Measurements from ENCODE around the gene NSDHL.
"Not testable (repeated sequence)": the region's sequence is repeated elsewhere in the genome, so short reads cannot be mapped to it uniquely, and the experiment has no call there.

Gene NSDHL

DNA sequence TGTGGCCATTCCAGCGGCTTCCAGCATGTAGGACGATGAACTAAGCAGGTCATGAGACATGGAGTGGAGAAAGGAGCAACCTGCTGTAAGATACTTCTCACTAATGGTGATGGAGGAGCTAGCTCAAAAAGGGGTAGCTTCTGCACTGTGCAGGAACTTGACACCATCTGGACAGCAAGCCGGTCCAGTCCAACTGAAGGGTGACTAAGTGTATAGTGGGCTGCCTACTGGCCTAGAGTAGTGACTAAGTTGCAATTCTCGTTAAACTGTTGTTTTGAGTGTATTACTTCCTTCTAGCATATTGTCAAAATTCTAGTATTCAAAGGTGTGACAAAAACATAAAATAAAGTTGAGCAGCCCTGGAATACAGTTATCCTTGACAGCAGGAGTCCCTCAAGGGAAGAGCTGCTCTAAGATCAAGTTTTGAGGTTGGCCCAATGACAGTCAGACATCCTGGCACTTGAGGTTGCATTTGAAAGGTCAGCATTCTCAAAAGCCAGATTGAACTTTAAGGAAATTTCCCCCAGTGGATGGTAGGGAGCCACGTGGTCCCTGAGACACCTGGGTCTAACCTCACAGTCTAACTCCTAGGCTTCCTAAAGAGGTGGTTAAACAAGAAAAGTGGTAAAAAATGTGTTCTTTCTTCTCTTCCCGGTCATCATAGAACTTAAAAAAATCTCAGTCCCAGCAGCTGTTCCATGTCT lies 8.3 kb upstream of the NSDHL start:
- TF ChIP-seq JUND (IDR thresholded peaks at IDR 0.05; ENCODE audit: low read depth): no peak
- DNase-seq (ENCODE audit: low read depth in 1 of 2, low spot score in 1 of 2): no peak
- in situ Hi-C loops (cut with HindIII; ENCODE audit: low pct_unique_long_range_greater_than_20kb, low sequenced_read_pairs): no loop called here

DNA sequence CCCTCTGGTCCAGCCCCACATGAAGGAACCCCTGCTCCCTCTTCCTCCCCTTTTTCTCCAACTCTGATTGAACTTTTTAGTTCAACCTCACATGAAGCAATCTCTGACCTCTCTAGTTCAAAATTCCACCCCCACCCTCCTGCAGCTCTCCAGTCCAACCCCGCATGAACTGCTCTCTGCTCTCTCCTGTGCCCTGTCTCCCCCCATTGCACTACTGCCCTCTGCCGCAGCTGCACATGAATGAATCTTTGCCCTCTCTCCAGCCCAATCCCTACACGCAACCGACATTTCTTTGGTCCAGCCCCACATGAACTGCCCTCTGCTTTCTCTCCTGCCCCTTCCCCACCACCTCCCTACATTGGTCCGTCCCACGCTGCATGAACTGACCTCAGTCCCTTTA lies 7.2 kb upstream of the NSDHL start:
- in situ Hi-C loops (cut with HindIII; ENCODE audit: low pct_unique_long_range_greater_than_20kb, low sequenced_read_pairs): no loop called here
- no peak for TF ChIP-seq JUND (IDR thresholded peaks at IDR 0.05; ENCODE audit: low read depth)
- no peak for DNase-seq (ENCODE audit: low read depth in 1 of 2, low spot score in 1 of 2)

DNA sequence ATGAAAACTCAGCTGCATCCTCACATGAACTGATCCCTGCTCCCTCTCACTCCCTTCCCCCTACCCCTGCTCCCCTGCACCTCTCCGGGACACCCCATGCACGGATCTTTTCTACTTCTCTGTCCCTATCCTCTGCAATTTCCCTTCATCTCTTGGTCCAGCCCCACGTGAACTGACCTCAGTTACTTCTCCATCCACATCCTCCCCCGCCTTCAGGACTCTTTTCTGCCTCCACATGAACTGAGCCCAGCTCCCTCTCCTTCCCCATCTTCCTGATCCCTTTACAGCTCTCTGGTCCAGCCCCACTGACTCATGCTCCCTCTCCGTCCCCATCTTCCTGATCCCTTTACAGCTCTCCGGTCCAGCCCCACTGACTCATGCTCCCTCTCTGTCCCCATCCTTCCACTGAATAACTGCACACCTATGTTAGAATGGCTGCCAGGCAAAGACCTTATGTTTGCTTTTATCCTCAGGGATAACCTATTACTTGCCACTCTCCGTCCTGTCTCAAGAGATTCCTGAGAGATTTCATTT lies 6.0 kb upstream of the NSDHL start:
- TF ChIP-seq JUND (IDR thresholded peaks at IDR 0.05; ENCODE audit: low read depth): no peak
- in situ Hi-C loops (cut with HindIII; ENCODE audit: low pct_unique_long_range_greater_than_20kb, low sequenced_read_pairs): no loop called here
- DNase-seq (ENCODE audit: low read depth in 1 of 2, low spot score in 1 of 2): no peak

DNA sequence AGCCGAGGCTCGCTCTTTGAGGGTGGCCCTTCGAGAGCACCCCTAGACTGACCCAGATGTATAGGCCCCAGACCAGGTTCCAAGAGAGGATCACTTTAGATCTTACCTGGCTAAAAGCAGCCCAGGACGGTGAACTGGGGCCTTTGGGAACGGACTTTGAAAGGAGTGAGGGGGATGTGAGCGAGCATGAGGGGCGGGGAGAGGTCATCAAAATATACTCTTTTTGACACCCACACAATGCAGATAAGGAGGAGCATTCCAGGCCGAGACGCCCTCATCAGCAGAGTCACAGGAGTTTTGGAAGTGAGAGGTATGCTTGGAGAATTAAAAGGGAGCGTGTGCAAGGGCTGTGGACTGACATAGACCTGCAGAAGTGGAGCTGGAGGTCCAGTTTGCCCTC lies 528 bp downstream of the NSDHL start:
- DNase-seq (ENCODE audit: low read depth in 1 of 2, low spot score in 1 of 2): no peak
- TF ChIP-seq JUND (IDR thresholded peaks at IDR 0.05; ENCODE audit: low read depth): no peak
- in situ Hi-C loops (cut with HindIII; ENCODE audit: low pct_unique_long_range_greater_than_20kb, low sequenced_read_pairs): no loop called here

DNA sequence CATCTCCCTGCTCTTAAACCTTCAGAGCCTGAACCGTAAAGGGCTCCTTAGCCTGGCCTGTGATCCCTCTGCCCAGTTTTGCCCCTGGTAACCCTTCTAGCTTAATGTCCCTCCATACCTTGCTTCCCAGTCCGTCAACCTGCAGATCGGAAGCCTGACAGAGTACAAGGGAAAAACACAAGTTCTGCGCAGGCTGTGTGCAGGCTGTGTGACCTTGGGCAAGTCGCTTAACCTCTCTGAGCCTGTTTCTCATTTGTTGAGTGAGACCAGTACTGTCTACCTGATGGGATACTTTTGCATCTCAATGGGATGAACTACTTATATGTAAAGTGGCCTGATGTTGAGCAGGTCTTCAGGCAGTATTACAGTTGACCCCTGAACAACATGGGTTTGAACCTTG lies 1.7 kb downstream of the NSDHL start:
- in situ Hi-C loops (cut with HindIII; ENCODE audit: low pct_unique_long_range_greater_than_20kb, low sequenced_read_pairs): no loop called here
- no peak for DNase-seq (ENCODE audit: low read depth in 1 of 2, low spot score in 1 of 2)
- no peak for TF ChIP-seq JUND (IDR thresholded peaks at IDR 0.05; ENCODE audit: low read depth)

DNA sequence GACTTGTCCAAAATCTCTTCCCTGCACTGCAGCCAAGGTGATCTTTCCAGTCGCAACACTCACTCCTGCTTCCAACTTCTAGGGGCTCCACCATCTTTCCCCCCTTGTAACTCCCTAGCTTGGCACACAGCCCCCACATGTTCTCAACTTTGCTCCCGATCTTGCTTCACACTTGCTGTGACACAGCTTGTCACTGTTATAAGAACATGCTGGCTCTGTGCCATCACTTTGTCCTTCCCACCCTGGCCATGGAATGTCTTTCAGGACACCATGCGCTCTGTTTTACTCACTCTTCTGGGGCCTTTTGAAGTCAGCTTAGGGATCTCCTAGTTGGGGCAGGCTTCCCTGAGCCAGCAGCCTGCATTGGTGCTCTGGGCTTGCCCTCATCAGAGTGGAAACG lies 2.5 kb downstream of the NSDHL start:
- no peak for DNase-seq (ENCODE audit: low read depth in 1 of 2, low spot score in 1 of 2)
- in situ Hi-C loops (cut with HindIII; ENCODE audit: low pct_unique_long_range_greater_than_20kb, low sequenced_read_pairs): no loop called here
- TF ChIP-seq JUND (IDR thresholded peaks at IDR 0.05; ENCODE audit: low read depth): no peak

DNA sequence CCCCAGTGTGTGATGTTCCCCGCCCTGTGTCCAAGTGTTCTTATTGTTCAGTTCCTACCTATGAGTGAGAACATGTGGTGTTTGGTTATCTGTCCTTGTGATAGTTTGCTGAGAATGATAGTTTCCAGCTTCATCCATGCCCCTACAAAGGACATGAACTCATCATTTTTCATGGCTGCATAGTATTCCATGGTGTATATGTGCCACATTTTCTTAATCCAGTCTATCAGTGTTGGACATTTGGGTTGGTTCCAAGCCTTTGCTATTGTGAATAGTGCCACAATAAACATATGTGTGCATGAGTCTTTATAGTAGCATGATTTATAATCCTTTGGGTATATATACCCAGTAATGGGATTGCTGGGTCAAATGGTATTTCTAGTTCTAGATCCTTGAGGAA lies 4.6 kb downstream of the NSDHL start:
- DNase-seq (ENCODE audit: low read depth in 1 of 2, low spot score in 1 of 2); in situ Hi-C loops (cut with HindIII; ENCODE audit: low pct_unique_long_range_greater_than_20kb, low sequenced_read_pairs): not testable (repeated sequence)

DNA sequence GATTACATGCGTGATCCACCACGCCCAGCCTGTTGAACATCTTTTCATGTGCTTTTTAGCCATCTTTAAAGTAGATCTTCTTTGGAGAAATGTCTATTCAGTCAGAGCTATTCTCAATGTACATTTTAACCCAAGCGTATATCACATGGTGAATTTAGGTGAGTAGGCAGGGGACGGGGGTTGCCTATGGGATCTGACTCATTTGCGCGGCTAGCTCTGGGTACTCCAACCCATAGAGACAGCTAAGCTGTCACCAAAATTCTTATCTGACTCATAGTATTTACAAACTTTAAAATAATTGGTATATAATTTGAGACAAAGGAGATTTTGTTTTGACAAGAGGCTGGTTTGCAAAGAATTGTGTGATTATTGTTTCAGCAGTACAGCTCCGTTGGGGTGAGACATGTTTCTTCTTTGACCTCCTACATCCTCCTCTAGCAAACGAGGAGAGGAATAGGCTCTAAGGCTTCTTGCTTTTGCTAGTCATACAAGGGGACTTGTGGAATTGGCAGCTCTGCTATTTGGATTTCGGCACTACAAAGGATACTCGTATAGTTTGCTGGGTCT lies 12.0 kb downstream of the NSDHL start:
- in situ Hi-C loops (cut with HindIII; ENCODE audit: low pct_unique_long_range_greater_than_20kb, low sequenced_read_pairs): no loop called here
- TF ChIP-seq JUND (IDR thresholded peaks at IDR 0.05; ENCODE audit: low read depth): no peak
- DNase-seq (ENCODE audit: low read depth in 1 of 2, low spot score in 1 of 2): no peak

DNA sequence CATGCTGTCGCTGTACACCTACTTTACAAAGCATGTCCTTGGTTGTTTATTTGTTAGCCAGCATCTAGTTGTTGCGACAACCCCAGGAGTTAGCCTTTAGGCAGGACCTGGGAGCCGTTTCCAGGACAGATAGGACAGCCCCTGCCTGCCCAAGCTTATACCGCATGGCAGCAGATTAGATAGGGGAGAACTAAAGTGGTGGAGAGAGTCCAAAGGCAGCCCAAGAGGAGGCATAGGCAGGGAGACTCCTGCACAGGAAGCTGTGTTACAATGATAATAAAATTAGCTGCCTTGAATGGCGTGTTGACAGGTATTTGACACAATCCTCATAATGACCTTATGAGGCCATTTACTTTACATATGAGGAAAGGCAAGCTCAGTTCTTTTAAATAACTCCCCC lies 13.0 kb downstream of the NSDHL start:
- no peak for TF ChIP-seq JUND (IDR thresholded peaks at IDR 0.05; ENCODE audit: low read depth)
- no peak for DNase-seq (ENCODE audit: low read depth in 1 of 2, low spot score in 1 of 2)
- in situ Hi-C loops (cut with HindIII; ENCODE audit: low pct_unique_long_range_greater_than_20kb, low sequenced_read_pairs): no loop called here

DNA sequence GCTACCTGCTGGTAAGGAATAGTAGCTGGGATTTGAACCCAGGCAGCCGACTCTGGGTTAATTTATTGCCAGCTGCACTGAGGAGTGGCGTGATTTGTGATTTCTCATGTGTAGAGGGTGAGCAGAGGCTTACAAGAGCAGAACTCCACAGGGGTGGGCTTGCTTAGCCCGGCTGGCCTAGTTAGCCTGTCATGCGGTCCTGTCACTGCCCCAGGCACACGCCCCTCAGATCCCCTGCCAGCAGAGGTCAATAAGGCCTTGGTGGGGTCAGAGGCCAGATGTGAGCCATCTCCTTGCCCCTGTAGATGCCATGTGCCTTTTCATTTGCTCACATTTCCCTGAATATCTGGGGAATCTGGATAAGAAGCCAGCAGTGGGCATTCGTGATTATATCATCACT lies 13.4 kb downstream of the NSDHL start:
- in situ Hi-C loops (cut with HindIII; ENCODE audit: low pct_unique_long_range_greater_than_20kb, low sequenced_read_pairs): no loop called here
- no peak for TF ChIP-seq JUND (IDR thresholded peaks at IDR 0.05; ENCODE audit: low read depth)
- DNase-seq (ENCODE audit: low read depth in 1 of 2, low spot score in 1 of 2): no peak

DNA sequence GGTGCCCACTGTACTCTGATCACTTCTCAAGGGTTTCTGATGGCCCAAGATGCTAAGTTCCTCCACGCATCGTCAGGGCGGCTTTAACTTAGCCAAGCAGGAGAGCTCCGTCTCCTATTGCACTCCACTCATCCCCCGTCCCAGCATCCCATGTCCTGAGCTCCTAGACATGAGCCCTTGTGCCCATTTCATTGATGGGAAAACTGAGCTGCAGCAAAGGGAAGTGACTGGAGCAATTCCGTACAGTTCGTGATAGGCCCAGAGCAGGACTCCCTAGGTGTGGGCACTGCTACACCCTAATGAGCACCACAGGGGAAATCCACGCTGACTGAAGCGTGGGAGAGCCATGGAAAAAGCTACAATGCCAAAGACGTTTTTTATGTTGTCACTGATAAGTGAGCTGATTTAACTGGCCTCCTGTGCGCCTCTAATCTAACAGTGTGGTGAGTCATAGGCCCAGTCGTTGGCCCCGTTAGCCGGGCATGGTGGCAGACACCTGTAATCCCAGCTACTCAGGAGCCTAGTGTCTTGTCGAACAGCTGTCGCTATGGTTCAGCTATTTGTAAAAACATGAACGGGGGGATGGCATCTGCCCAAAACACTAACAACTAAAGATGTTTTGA lies 14.9 kb downstream of the NSDHL start:
- TF ChIP-seq JUND (IDR thresholded peaks at IDR 0.05; ENCODE audit: low read depth): no peak
- no peak for DNase-seq (ENCODE audit: low read depth in 1 of 2, low spot score in 1 of 2)
- in situ Hi-C loops (cut with HindIII; ENCODE audit: low pct_unique_long_range_greater_than_20kb, low sequenced_read_pairs): no loop called here

DNA sequence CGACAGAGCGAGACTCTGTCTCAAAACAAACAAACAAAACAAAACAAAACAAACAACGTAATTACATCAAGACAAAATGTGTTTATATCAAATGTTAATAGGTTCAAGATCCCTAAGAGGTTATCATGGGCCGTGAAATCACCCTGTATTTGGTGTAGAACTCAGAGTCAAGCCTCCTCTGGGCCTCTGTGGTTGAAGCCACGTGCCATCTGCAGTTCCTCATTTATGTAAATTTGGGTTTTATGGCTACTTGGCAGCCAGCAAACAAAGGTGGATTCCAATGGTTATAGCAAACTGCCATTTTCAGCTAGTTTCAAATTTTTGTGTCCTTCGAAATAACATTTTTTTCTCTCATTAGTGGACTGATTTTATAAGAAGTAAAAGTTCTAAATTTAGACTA lies 16.4 kb downstream of the NSDHL start:
- no peak for DNase-seq (ENCODE audit: low read depth in 1 of 2, low spot score in 1 of 2)

DNA sequence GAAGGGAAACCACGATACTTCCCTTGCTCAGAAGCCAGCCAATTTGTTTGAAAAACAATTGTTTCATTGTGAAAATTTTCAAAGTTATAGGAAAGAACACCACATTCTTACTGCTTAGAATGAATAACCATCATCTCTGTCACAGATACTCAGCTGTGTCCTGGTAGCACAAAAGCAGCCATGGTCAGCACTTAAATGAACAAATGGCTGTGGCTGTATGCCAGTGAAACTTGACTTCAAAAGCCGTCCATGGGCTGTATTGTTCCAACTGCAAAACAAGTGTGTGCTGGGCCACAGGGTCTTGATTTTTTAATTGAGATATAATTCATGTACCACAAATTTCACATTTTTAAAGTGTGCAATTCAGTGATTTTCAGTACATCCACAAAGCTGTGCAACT lies 19.6 kb downstream of the NSDHL start:
- in situ Hi-C loops (cut with HindIII; ENCODE audit: low pct_unique_long_range_greater_than_20kb, low sequenced_read_pairs): no loop called here
- DNase-seq (ENCODE audit: low read depth in 1 of 2, low spot score in 1 of 2): no peak
- no peak for TF ChIP-seq JUND (IDR thresholded peaks at IDR 0.05; ENCODE audit: low read depth)

More for the DNA sequence above, 16.4 kb downstream of the NSDHL start:
- no peak for TF ChIP-seq JUND (IDR thresholded peaks at IDR 0.05; ENCODE audit: low read depth)
- in situ Hi-C loops (cut with HindIII; ENCODE audit: low pct_unique_long_range_greater_than_20kb, low sequenced_read_pairs): no loop called here
